HG03045 (cell line): Measurements from ENCODE around the gene PARD6G.
A peak's percentile ranks its signal among the peaks of the same experiment; 100 is the strongest.

Source experiments
- ATAC-seq: cut with Tn5 transposase; IDR thresholded peaks from one replicate; pipeline ENCODE4 v1.9.1; 2021; ENCODE audit warnings: mild to moderate bottlenecking, moderate library complexity; ENCODE audit not compliant: unreplicated experiment

PARD6G gene

DNA sequence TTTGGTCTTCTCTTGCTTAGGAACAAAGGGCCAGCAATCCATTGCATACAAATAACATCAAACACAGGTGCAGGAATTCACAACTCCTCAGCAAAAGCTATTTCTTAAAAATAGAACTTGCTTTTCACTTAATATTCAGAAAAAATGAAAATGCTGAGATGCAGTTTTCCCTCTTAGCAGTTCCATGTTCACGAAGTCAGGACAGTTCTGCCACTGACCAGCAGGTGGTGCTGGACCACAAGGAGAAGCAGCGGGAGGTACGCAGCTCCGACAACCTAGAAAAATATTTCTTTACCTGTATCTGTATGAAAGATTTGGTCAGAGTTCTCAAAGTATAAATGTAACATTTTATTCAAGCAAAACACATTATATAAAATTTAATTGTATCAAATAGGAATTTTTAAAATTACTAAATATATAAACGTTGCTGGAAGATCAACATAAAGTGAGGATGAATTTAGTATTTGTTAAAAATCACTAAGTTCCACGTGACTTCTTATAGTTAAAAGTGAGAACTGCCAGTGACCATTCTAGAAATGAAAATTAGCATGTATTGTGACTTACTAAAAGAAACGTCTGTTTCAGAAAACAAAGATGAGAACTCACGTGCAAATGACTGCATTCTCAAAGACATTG is 89.5 kb downstream of the PARD6G start:
- no peak for ATAC-seq

DNA sequence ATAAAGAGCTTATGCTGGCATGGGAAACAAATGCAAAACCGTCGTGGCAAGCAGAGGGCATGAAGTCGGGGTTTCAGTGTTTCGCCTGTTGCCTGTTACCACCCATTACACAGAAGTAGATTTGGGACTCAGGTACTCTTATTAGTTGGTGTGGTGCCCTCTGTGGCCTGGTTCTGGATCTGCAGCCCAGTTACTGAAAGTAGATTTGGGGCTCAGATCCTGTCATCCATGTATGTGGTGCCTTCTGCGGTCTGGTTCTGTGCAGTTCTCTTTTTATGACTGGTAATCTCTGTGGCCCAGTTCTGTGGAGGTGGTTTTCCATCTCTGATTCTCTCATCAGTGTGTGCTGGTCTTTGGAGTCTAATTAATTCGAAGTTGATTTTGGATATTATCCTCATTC is 93.0 kb downstream of the PARD6G start:
- ATAC-seq = peak; percentile 51

DNA sequence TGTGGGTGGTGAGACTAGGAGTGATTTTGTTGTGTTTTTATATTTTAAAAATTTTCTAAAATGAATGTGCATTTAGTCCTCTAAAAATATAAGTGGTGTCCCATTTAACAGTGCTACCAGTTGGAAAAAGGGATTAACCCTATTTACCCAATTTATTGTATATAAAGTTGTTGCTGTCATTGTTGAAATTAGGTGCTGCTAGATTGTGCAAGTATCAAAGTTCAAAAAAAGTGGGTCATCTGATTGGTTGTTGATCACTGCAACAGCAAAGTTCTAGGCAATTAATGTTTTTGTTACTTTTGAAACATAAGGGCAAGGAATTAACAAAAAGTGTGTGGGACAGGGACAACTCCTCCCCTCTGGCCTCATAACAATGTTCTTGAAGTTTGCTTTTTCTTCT is 97.6 kb downstream of the PARD6G start:
- ATAC-seq = no peak

DNA sequence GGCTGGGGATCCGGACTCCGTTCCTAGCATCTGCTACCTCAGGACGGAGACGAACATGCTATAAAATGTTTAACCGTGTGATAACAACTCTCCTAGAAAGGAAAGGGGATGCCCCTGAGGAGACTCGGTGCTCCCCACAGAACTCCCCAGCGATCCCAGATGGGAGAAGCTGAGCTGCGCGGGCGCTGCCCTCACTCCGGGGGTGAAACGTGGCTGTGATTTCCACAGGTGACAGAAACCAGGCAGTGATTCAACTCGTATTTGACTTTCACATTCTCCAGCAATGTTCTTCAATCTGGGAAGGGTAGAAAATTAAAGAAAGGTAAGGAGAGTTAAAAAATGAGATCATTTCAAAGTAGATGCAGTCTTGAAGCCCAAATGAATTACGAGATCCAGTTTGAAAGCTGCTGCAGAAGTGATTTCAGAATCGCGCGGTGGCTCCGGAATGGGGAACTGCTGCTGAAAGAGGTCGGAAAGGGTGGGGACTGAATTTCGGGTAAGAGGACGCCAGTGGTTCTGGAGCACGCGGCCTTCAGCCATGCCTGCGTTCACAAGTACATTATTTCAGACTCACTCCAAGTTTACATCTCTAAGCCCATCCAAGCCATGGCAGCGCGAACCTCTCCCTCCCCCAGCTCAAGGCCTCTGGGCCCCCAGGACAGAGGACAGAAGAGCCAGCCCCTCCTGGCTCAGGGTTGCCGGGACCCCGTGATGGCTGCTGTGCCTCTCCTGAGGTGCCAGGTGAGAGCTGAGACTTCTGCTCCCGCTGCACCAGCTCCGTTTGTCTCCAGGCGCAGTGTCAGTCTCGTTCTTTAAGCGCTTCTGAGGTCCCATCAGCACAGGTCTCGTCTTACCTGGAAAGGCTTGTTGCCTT is 98.8 kb downstream of the PARD6G start:
- ATAC-seq = no peak

DNA sequence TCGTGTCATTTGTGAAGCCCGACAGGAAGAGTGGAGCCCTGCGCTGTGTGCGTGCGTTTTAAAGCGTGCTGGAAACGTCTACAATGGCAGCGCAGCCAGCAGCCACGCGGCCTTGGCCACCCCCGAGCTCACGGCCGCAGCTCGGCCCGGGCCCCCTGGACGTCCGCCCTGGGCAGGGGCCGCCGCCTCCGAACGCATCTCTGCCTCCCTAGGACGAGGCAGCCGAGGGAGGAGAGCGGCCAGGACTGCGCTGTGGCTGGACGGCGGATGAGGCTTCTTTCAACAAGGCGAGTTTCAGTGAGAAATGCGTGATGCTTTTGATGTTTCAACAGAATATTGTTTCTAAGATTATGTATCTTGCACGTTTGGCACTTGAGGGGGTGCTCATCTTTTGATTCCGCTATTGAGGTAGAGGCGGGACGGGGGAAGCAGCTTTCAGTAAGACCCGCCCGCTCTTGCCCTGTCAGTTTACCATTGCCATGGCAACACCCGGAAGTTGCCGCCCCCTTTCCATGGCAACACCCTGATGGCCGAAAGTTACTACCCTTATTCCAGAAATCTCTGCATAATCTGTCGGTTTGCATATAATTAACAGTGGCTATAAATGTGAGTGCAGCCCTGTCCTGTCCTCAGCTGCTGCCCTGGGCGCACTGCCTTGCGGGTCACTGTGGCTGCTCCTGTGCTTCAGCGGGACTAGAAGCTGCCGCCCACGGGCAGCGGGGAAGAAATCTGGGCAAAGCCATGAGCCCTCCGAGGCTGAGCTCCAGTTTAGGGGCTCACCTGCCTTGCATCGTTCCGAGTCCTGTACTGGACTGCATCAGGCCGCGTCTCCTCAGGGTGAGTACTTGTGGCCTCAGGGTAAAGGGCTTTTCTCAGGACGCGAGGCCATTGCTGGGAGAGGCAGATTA is 99.6 kb downstream of the PARD6G start:
- ATAC-seq = peak; percentile 86

DNA sequence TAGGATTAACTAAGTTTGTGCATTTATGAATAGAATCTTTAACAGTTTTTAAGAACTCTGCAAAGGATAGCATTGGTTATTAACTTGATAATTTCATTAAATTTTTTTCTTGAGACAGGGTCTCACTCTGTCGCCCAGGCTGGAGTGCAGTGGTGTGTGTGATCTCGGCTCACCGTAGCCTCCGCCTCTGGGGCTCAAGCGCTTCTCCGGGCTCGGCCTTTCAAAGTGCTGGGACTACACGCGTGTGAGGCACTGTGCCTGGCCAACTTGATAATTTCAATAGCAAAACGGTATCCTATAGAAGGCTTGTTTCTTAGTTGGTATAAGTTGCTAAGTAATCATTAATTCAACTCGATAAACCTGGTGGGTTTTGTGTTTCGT is 100.3 kb downstream of the PARD6G start:
- peak; percentile 35 for ATAC-seq

DNA sequence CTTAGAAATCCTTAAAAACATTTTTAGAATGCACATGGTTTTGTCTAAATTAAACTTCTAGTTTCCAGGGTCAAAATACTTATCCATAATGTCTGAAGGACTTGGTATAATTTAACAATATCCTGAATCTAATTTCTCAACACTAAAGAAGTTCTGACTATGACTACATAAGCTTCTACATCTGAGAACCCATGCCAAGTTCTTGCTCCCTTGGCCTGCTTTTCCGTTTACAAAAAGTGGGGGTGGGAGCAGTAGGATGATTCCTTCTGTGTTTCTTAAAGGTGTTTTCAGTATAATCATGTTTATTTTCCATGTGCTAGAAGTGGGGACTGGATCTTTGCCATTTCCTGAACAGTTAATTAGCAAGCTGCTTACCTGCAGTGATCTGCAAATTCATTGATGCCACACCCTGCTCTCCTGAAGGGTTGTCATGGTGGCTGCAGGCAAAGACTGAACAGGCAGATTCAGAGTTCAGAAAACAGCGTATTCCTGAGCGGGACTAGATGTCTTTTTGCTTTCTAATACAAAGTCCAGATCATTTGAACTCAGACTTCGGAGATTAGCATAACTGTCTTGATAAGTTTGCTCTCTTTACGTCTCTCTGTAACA is 102.0 kb downstream of the PARD6G start:
- no peak for ATAC-seq

DNA sequence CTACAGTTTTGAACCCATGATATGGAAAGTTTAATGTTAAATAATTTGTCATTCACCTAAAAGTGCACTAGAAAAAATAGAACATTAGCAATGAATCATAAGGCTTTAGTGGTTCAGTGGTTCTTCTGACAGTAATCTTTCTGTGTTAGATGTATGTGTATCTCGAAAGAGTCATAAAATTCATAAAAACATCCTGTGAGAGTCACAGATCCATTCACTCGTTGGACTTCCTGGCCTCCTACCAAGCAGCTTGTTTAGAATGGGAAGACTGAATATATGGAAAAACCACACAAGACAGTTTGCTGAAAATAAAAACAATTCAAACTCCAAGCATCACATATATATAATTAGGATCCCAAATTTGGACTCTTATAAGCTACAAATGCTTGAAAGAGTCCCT is 103.4 kb downstream of the PARD6G start:
- ATAC-seq = no peak

DNA sequence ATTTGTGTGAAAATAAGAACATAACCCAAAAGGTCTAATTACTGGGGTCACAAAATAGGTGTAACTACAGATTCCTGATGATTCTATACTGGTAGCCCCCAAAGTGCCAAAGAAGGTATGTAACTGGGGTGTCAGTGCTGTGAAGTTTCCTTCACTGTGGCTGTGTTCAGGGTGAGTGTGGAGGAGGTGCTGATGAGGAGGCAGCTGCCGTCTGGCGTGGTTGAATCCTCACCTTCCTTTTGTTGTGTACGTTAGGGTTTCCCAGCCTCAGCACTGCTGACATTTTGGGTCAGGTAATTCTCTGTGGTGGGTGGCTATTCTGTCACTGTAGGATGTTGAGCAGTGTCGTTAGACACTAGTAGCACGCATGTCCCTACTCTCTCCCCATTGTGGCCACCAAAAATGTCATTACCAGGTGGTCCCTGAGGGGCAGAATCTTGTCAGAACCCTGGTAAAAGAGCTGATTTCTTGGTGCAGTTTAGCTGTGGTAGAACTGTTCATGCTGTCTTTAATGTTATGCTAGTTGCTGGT is 106.8 kb downstream of the PARD6G start:
- no peak for ATAC-seq

DNA sequence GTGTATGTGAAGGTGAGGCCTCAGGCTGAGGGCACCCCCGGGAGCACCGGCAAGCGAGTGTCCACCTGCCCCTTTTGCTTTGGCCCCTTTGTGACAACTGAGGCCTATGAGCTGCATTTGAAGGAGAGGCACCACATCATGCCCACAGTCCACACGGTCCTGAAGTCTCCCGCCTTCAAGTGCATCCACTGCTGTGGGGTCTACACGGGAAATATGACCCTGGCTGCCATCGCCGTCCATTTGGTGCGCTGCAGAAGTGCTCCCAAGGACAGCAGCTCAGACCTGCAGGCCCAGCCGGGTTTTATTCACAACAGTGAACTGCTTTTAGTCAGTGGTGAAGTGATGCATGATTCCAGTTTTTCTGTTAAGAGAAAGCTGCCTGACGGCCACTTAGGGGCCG is 109.3 kb downstream of the PARD6G start:
- no peak for ATAC-seq

DNA sequence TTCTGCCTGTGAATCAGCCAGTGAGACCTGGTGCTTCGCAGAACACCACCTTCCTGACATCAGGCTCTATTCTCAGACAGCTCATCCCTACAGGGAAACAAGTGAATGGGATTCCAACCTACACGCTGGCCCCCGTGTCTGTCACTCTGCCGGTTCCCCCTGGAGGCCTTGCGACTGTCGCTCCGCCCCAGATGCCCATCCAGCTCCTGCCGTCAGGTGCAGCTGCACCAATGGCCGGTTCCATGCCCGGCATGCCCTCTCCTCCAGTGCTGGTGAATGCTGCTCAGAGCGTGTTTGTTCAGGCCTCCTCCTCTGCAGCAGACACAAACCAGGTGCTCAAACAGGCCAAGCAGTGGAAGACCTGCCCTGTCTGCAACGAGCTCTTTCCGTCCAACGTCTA is 110.2 kb downstream of the PARD6G start:
- no peak for ATAC-seq

DNA sequence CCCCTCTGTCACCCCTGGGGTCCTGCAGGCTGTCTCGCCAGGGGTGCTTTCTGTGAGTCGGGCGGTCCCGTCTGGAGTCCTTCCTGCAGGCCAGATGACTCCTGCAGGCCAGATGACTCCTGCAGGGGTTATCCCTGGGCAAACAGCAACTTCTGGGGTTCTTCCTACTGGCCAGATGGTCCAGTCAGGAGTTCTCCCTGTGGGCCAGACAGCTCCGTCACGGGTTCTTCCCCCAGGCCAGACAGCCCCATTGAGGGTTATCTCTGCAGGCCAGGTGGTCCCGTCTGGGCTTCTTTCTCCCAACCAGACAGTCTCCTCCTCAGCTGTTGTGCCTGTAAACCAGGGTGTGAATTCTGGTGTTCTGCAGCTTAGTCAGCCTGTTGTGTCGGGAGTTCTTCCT is 110.6 kb downstream of the PARD6G start:
- no peak for ATAC-seq

DNA sequence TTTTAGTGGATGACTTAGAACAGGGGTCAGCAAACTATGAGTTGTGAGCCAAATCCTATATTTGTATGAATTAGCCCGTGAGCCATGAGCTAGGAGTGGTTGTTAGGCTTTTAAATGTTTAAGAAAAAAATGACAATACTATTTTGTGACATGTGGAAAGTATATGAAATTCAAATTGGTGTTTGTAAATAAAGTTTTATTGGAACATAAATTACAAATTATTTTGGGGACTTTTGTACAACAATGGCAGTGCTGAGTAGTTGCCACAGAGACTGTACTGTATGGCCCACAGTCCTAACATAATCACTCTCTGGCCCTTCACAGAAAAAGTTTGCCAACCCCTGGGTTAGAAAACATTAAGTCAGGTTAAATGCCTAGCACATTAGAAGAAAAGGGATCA is 112.2 kb downstream of the PARD6G start:
- no peak for ATAC-seq

DNA sequence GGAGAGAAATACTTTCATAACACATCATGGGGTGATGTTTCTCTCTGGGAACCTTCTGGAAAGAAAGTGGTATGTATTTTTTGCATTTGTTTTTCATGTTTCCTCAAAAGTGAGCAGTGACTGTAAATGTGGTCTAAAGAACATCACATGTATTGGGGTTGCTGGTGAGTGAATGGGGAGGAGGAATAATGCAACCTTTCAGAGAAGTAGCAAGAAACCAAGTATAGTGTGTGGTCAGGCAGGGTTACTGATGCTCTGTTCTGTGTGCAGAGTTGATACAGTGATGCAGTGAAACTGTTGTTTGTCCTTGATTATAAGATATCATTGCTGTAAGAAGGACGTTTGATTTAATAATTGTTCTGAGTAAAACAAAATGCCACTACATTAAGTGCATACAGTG is 114.2 kb downstream of the PARD6G start:
- ATAC-seq = no peak

DNA sequence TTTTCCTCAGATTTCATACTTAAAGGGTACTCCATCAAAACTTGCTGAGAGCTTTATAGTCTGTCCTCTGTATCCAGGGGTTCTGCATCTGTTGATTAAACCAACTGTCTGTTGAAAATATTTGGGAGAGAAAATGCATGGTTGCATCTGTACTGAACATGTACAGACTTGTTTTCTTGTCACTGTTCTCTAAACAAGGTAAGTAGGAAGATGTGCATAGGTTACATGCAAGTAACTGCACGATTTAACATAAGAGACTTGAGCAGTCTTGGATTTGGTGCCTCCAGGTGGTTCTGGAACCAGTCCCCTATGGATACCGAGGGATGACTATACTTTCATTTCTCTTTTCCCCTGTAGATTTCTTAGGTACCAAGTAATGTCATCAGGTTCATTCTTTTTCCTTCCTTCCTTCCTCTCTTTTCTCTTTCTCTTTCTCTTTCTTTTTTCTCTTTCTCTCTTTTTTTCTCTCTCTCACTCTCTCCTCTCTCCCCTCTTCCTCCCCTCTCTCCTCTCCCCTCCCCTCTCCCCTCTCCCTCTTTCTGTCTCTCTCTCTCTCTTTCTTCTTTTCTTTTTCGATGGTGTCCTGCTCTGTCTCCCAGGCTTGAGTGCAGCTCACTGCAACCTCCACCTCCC is 115.0 kb downstream of the PARD6G start:
- no peak for ATAC-seq

DNA sequence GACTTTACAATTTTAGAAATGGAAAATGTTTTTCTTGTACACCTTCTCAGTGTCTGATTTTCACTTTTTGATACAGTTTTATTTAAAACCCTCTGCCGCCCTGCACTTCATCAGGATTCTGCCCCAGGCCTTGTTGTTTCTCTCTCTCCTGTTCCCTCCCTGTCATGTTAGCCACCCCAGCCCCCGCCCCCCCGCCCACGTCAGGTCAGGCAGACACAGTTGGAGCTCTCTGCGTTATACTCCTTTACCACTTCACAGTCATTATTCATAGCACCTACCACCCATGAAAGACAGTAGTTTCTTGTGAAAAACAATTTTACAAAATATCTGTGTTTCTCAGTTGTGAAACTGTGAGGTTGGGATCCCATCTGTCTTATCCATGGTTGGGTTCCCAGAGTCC is 116.8 kb downstream of the PARD6G start:
- no peak for ATAC-seq

DNA sequence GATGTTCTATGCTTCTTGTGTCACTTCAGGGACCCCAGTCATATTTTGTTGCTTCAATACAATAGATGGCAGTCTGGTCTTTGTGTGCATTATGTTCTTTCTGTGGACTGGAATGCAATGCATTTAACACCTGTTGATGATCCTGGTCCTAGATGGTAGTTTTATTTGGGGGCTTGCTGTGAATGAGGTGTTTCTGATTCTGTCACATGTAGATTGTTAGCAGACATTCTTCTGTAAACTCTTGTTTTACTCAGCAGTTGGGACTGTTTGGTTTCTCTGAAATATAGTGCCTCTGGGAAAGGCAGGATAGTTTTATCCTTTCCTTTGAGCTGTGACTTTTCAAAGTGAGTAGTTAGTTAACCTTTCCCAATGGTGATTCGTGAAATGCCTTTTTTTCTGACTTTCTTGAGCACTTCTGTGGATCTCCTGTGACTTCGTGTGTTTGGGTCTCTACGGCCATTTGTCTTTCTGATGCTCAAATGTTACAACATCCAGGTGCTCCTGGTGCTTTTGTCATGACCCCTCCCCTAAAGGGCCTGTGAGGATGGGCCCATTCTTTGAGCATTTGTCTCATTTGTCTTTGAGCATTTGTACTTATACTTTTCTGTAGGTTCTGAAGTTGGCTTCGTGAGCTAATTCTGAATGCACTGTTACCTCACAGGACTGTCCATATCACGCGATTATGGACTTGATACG is 117.5 kb downstream of the PARD6G start:
- ATAC-seq = no peak

DNA sequence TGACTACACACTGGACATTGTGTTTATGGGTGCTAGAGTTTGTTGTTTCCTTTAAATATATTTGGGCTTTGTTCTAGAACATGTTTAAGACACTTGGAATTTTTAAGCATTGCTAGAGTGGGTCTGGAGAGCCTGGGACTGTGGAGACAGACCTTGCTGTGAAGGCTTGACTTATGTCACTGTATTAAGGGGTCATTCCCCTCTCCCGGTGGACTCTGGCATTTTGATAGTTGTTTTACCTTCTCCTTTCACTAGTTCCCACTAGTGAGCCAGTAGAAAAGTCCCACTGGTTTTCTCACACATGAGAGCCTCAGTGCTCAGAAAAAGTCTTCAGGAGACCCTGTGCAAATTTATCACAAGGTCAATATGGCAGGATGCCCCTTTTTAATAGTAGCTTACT is 119.7 kb downstream of the PARD6G start:
- ATAC-seq = no peak

DNA sequence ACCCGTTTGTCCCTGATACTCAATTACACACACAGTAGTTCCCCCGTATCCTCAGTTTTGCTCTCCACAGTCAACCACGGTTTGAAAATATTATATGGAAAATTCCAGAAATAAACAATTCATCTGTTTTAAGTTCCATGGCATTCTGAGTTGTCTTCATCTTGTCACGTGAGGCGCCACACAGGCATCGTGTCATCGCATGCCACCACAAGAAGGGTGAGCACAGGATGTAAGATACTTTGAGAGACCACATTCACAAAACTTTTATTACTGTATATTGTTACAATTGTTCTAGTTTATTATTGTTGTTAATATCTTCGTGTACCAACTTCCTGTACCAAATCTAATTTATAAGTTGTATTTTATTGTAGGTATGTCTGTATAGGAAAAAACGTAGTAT is 120.5 kb downstream of the PARD6G start:
- ATAC-seq = no peak

DNA sequence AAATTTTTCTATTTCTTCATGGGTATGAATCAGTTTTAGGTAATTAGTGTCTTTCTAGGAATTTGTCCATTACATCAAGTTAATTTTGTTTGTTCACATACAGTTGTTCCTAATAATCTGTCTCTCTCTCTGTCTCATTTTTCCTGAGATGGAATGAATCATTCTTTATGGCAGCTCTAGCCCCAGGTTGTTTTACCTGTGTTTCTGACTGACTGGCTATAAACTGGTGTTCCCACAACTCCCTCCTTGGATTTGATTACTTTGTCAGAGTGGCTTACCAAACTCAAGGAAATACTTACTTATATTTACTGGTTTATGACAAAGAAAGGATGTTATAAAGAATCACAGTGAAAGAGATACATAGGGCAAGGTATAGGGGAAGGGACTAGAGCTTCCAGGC is 123.2 kb downstream of the PARD6G start:
- ATAC-seq = no peak
